Stomach (tissue), 4 donors: Measurements from ENCODE around the gene HAX1.

Experiments
- EP300 ChIP-seq: sonication (generic); formaldehyde crosslinking; IDR thresholded peaks from one replicate; pipeline ENCODE4 v1.6.1; 2017; ENCODE audit warnings: antibody characterized with exemption
- POLR2A ChIP-seq, 4 donors: fragments of 450-650 bp; IDR thresholded peaks; one replicate each; pipeline ENCODE4 v1.6.1; 2016; ENCODE audit warnings: antibody characterized with exemption in 4 of 4, control low read depth in 2 of 4, mild to moderate bottlenecking in 1 of 4, moderate library complexity in 1 of 4
- TF ChIP-seq, protein P1 (sequence below), 7 experiments: fragments of 450-650 bp in 4 of 7; fragments of 200-600 bp in 3 of 7; sonication (generic) in 3 of 7; IDR thresholded peaks; one replicate each; pipeline ENCODE4 v1.5.1; 2016 to 2019; ENCODE audit warnings: antibody characterized with exemption in 7 of 7, control low read depth in 2 of 7, mild to moderate bottlenecking in 1 of 7

DNA sequence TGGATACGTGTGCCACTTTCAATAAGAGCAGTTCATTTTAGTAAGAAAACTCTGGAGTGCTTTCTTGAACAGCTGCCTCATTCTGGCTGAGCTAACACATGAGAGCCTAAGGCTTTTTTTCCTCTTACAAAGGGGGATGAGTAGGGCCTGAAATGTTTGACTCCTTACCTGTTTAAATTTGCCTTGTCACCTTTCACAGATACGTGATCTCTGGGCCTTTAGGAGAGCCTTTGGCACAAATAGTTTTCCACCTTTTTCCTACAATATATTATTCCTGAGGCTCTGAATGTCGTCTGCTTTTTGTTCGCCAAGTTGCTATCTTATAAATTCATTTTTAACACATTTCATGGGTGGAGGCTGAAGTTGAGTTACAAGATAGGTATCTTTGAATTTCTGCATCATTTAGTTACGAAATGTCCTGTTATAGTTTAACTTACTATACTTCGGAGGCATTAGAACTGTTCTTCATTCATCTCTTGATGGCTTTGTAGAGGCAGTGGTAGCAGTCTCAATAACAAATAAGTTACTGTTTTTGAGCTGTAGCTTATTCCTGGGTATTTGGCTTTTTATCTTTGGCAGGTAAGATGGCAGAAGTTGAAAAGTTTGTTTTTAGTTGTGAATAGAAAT is 34.4 kb upstream of the HAX1 start:
- TF ChIP-seq, protein P1, sequence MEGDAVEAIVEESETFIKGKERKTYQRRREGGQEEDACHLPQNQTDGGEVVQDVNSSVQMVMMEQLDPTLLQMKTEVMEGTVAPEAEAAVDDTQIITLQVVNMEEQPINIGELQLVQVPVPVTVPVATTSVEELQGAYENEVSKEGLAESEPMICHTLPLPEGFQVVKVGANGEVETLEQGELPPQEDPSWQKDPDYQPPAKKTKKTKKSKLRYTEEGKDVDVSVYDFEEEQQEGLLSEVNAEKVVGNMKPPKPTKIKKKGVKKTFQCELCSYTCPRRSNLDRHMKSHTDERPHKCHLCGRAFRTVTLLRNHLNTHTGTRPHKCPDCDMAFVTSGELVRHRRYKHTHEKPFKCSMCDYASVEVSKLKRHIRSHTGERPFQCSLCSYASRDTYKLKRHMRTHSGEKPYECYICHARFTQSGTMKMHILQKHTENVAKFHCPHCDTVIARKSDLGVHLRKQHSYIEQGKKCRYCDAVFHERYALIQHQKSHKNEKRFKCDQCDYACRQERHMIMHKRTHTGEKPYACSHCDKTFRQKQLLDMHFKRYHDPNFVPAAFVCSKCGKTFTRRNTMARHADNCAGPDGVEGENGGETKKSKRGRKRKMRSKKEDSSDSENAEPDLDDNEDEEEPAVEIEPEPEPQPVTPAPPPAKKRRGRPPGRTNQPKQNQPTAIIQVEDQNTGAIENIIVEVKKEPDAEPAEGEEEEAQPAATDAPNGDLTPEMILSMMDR (IDR thresholded peaks at IDR 0.05), result no peak
- TF ChIP-seq POLR2A (IDR thresholded peaks at IDR 0.05) (no peak), EP300 (no peak)
